Femur (tissue), 1 donor: ENCODE measurements around the gene TENM3.
"Not testable (repeated sequence)": the region's sequence is repeated elsewhere in the genome, so short reads cannot be mapped to it uniquely, and the experiment has no call there.

Experiments used
- DNase-seq: peaks from one replicate; pipeline ENCODE4 v3.0.0-alpha.2; 2017

TENM3 gene

DNA sequence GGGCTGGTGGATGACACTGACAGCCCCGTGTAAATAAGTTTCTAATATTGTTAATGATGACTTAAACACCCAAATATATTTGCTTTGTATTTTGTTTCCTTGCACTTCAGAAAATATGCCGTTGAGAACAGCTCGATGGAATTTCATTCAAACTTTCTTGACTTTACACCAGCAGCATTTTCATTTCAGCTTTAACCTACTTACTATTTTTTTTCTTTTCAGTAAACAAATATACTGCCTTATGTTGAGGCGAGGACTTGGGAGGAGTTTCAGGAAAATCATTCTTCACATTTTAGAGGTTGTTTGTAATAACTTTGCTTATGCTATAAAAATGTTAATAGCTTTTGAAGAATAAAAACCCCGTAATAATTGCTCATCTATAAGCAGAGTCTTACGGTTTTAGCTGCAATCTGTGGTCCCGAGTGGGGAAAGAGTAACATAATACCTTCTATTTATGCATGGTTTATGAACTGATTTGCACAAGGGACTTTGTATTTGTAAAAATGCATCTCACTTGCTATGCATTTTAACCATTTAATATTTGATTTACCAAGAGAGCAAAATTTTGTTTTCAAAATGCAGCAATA, 14.1 kb upstream of the TENM3 start:
- no peak for DNase-seq

DNA sequence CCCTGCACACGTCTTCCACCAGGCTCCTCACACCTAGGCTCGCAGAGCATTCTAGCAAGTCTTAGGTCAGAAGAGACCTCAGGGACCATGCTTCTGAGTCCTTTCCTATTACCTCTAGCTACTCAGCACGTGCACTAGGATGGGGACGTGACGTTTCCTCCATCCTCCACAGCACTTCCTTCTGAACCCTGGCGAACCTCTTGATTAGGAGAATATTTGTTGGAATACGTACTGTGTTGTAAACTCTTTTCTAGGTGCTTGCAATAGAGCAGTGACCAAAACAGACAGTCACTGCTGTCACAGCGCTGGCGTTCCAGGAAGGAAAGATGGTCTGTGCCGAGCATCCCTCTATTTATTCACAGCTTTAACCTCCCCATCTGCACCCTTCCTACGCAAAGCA, 12.9 kb upstream of the TENM3 start:
- DNase-seq: no peak

DNA sequence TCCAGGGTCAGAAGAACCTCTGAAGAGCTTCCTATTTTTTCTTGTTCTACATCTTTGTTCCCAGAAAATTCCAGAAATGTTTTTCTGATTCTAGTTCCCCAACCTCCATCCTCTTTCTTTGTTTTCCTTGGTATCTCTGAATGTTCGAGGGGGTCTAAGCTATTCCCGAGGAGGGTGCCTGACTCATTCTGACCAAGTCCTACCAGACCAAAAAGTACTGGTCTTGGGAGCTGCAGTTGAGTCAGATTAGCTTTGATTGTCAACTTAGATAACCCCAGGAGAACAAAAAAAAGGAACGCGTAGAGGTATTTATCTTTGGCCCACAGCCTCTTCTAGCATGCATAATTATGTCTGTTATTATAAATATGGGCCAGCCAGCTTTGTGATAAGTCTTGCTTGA, 12.1 kb upstream of the TENM3 start:
- DNase-seq: no peak

DNA sequence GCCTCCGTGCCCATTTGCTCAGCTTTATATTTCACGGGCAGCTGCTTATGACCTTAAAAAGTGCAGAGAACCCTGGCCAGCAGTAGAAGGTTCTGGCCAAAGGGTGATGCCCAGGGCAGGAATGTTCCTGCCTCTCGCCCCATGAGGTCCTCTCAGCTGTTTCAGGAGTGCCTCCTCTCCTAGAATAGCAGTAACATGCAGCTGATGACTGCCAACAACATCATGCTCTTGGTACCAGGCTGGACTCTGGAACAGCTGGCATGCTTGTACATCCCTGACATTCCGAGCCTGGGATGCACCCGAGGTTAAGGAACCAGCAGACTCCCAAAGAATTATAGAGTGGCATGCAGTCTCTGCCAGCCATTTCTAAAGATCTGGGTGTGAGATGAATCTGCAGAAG, 11.7 kb upstream of the TENM3 start:
- DNase-seq: peak; percentile 42

DNA sequence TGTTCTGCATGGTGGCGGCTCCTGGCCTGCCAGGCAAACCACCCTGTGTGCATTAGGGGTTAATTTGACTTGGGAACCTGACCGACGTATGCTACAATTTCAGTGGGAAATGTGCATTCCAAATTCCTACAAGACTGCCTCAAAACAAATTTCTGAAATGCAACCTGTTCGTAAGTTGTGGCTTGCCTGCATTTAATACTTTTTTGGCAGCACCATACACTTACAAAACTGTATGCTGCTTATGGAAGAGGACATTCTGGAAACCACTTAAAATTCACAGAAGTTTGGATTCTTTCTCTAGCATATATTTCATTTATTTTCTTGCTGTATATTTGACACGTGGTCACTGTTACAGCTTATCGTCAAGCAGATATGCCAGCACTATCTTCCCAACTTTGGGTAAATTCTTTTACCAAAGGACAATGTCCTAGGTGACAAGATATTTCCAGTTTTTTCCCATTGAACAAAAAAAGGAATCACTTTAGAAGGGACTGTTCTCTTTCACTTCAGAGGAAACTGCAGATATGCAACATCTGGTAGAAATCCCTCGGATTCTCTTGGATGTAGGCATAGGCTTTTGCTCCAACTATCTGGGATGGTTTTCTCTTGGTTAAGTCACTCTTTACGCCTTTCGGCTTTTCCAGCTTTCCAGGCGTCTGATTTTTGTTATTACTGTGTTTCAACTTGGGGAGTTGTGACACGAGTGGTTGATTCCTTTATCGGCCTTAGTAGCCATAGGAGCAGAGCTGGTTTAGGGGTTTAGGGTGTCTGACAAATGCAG, 9.7 kb upstream of the TENM3 start:
- DNase-seq: no peak

DNA sequence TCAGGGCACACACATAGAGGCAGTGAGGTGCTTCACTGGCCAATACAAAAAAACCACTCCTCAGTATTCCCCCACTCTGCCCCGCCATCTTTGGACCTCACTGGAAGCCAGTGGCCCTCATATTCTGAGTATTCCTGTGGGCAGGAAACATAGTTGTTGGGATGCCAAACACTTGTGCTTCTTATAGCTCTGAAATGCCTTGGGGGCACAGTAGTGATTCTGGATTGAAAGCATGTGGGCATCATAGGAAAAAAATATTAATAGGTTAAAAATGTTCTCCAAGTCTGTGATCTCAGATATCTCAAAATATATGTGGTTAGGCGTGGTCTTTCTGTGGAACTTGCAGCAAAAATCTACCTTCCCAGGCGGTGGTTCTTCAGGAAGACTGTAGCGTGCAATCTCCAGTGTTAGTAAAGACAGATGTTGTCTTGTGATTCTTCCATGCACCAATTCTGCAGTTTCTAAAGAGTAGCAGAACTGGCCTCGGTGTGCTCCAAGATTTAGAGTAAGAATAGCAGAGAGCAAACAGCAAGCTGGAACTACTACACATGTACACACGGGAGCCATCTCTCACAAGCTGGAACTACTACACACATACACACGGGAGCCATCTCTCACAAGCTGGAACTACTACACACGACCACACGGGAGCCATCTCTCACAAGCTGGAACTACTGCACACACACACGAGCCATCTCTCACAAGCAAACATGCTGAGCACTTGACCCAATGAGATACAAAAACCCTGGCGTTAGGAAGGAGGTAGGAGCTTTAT, 8.0 kb upstream of the TENM3 start:
- peak; percentile 40 for DNase-seq

DNA sequence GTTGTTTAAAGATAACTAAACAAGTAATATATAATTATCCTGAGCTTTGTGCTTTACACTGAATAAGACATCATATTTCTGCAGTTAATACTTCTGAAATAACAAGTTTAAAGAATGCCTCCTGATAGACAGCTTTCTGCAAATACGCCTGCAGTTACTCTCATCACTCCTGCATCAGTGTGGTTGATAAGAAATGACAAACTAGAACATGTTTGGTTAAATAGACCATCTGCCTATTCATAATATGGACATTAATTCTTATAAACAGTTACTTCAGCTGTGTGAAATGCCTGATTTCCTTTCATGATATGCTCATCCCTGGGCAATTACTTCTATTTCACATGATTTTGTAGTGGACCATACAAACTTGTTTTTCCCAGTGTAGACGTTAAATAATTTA, 7.0 kb upstream of the TENM3 start:
- no peak for DNase-seq

DNA sequence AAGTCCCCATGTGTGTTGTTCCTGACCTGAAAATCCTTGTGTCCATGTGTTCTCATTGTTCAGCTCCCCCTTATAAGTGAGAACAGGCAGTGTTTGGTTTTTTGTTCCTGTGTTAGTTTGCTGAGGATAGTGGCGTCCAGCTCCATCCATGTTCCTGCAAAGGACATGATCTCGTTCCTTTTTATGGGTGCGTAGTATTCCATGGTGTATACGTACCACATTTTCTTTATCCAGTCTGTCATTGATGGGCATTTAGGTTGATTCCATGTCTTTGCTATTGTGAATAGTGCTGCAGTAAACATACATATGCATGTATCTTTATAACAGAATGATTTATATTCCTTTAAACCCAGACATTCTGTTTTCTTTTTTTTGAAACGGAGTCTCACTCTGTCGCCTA, 6.2 kb upstream of the TENM3 start:
- DNase-seq: not testable (repeated sequence)

DNA sequence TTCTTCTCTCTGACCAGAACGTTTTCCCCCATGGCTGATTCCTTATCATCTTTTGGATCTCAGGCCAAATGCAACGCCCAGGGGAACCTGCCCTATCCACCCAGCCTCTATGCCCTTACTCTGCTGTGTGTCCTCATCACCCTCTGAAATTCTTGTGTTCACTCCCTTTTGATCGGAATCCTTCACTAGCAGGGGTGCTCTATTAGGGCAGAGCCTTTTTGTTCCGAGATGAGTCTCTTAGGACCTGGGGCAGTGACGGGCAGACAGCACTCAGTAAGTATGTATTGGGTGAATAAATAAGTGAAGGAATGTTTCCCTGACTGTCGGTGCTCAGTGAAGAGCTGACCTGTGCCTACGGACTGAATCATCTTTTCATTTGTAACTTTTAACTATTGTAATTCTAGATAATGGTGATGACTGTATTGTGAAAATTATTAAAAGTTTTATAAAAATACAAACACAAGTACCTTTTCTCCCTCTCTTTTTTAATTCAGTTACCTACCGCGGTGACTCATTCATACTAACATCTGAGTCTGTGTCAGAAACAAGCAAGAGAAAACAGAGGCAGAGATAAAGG, 4.8 kb upstream of the TENM3 start:
- no peak for DNase-seq

DNA sequence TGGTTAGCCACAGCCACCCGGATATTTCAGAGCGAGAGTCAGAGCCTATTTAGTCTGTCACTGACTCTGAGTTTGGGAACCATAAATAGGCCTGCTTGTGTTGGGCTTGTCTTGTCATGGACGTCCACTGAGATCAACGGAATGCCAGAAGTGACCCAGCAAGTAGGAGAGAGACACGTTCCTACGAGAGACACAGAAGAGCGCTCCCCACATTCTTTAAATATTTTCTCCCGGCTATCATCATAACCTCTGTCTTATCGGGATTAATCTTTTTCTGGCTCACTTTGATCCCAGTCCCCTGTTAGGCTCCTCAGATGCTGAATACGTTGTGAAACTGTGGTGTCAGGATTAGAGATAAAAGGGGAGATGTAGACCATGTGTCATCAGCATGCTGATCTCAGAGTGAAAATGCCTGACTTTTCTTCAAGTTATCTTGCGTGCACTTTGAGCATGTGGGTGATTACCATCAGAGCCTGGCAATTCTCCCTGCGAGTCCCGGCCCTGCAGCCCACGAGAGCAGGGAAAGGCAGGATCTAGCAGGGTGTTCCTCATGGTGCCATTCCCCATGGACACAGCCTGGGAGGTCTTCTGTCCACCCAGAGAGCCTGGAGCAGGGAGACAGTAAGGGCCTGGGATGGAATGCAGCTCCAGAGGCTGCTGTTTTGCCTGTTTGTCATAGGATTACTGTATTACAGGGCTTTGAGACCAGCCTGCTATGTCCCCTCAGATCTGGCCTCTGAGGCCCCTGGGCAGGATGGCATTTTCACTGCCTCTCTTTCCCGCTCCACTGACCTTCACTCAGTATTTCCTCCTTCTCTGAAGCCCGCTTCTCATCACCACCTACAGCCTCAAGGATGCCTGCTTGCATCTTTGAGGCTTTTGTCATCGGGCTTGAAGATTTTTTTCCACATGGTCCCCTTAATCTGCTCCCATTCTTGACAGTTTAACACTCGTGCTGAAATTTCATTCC, 2.8 kb upstream of the TENM3 start:
- DNase-seq: peak; percentile 31

DNA sequence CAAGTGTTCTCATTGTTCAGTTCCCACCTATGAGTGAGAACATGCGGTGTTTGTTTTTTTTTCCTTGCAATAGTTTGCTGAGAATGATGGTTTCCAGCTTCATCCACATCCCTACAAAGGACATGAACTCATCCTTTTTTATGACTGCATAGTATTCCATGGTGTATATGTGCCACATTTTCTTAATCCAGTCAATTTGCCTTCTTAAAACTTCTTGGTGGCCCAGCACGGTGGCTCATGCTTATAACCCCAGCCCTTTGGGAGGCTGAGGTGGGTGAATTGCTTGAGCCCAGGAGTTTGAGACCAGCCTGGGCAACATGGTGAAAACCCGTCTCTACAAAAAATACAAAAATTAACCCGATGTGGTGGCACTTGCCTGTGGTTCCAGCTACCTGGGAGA, 942 bp upstream of the TENM3 start:
- DNase-seq: not testable (repeated sequence)

DNA sequence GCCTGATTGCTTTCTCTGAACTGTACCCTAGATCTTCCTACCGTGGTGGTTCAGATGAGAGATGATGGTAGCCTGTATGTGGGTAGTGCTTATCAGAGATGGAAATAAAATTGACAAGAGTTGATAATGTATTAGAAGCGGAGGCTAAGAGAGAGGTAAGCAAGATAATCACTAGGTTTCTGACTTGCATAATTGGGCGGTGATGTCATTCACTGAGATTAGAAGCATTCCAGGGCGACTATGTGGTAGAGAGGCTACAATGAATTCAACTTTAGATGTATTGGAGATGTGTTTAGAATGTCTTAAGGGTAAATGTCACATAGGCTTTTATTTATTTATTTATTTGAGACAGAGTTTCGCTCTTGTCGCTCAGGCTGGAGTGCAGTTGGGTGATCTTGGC, 415 bp upstream of the TENM3 start:
- no peak for DNase-seq

DNA sequence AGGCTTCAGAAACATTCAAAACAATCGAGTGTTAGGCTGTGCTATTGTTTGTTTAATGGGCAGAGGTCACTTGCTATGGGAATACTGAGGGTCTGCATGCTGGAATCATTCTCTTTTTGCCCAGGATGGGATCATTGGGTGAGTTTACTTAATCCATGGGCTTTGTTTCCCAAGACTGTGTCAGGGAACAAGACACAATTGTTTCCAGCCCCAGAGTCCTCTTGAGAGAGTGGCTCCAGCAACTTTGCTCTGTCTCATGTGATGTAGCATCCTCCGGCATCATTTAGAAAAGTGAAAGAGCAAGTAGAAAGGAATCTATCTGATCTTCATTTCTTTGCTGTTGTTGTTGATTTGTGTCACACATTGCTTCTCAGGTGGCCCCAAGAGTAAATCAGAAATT, 1.8 kb downstream of the TENM3 start:
- no peak for DNase-seq

DNA sequence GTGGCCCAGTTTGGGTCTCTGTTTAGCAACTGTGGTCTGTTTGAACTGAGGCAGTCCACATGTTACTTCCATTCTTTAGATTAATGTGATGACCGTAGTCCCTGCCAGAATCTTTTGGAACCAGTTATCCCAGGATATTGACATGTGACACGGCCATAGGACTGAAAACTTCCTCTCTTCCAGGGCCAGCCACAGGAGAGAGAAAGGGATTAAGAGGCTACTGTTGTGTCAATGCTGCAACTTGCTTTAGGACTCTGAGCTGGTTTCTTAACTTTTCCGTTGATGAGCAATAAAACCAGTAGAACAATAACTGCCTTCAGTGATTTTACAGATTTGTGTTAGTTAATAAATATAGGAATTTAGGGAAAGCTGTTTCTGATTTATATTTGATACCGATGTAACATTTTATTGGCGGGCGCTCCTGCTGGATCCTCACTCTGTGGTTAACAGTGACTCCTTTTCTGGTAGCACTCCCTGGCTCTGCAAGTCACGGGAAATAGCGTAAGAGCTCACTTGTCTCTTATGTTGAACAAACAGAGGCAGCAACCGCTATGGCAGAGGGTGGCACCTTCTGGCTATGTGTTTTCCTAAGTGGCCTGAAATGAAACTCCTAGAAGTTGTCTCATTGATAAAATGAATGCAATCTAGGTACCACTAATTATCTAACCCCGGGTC, 2.5 kb downstream of the TENM3 start:
- peak; percentile 41 for DNase-seq

DNA sequence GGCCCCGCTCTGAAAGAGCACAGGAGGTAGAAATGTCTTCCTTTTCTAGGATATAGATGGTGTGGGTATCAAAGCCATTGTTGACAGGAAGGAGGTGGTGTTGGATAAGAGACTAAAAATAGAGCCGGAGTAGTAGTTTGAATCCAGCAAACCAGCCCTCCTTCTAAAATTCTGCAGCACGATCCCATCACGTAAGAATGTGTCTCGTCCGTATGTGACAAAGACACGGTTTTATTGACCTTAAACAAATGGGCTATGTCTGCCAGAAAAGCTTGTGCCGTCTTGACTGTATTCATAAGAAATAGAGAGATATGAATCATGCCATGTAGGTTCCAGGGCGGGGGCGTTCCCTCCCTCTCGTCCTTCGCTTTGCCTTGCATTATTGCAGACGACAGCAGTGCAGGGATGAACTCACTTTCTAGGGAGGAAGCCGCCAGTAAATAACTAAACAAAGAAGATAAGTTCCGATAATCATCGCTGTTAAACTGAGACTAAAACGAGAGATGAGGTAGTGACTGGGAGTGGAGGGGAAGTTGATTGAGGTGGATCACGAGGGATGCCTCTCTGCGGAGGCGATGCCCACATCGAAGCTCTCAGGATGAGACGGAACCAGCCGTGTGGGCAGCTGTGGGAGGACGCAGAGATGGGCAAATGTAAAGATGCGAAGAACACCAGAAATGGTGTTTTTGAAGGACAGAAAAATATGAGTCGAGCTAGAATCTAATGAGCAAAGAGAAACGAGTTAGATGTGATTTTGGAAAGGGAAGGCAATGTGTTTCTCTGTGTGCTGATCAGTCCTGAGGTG, 3.4 kb downstream of the TENM3 start:
- DNase-seq: no peak

DNA sequence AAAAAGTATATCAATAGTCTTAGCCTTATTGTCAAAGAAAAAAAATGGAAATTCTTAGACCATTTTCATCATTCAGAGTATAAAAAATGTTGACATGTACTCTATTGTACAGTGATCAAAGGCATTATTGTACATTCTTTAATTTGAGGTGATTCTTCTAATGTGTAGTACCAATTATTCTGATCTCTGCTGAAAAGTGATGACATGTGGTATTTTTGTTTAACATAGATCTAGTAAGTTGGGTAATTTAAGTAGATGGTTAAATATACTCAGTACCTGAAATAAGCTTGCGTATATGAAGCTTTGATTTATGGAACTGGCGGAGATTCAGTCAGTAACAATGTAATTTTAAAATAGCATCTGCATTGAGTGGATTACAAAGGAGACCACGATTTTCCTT, 5.1 kb downstream of the TENM3 start:
- no peak for DNase-seq

DNA sequence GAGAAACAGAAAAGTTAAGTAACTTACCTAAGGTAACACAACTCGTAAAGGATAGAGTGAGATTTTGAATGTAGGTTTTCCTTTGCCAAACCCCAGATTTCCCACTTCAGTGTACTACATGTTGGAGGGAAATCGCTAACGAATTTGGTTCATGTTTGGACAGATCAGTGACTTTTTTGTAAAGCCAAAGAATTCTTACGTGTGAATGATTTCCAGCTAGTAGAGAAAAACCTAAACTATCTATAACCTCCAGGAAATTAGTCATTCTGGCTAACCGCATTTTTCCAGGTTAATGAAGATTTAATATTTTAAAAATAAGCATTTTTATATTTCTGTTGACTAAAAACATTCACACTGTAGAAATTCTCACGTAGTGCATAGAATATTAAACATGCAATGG, 7.2 kb downstream of the TENM3 start:
- DNase-seq: no peak

DNA sequence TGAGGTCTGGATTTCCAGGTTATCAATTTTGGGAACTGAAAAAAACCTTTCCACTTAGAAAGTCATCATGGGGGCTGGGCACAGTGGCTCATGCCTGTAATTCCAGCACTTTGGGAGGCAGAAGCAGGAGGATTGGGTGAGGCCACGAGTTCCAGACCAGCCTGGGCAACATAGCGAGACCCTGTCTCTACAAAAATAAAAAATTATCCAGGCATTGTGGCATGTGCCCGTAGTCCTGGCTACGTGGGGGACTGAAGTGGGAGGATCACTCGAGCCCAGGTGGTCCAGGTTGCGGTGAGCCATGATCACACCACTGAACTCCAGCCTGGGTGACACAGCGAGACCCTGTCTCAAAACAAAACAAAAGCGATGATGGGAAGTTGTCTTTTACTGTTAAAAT, 7.9 kb downstream of the TENM3 start:
- no peak for DNase-seq

DNA sequence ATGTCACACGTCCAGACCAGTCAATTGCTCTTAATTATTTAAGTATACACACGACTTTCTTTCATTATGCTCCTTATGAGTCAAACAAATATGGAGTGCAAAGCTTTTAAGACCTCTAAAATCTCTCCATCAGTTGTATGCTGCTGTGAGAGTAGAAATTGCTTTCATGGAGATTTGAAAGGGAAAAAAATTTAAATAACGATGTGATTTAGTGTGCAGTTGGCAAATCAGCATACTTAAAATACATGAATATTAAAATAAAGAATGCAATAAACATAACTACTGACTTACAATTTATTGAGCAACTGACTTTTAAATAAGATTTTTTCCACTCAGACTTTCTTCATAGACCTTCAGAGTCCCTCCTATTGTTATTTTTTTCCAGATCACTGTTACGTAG, 9.0 kb downstream of the TENM3 start:
- DNase-seq: no peak

DNA sequence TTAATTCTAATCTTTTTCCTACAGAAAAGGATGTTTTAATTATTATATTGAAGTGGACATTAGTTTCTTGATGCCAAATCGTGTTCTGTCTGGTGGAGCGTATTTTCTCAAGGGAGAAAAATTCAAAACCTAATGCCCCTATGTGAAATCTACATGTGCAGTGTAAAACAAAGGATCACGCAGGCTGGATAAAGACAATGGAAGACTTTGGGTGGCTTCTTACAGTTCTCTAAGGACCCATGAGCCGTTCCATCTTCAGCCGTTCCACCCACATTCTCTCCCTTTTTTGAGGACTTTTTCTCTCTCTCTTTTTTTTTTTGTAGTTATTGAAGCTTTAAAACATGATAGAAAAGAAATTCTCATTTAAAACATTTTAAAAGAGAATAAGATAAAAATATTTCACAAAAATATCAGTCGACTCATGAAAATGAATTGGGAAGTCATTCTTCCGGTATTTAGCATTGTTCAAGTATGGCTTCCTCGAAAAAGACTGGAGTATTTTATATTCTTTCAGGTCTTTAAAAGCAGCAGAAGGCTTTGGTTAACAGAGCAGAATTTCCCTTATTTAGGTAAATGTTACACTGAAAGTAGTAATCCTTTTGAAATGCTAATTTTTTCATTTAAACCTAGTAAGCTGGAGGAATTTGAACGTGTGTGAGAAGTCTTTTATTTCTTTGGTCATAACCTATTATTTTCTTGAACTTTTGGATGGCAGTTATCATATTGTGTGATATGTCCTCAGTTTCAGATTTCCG, 11.0 kb downstream of the TENM3 start:
- no peak for DNase-seq
